Thymus (tissue), 11 donors: ENCODE measurements around the gene FCHO2. TPM values are rescaled to one million over a fixed set of nuclear protein-coding genes. Genes with fewer than 3 reads are reported as not detected.
"Not testable (repeated sequence)": the region's sequence is repeated elsewhere in the genome, so short reads cannot be mapped to it uniquely, and the experiment has no call there.

ENCODE experiments used
- DNase-seq, 9 donors: peaks; one replicate each; pipeline ENCODE4 v3.0.0-alpha.2; 2013; ENCODE audit warnings: low spot score in 9 of 9, low read depth in 6 of 9, missing footprints in 1 of 9
- H3K27ac ChIP-seq, 2 donors: one replicate each; pipeline ENCODE4 v1.5.1; 2013; ENCODE audit warnings: control low read depth in 1 of 2, low read depth in 1 of 2, low read length in 1 of 2, mild to moderate bottlenecking in 1 of 2, moderate library complexity in 1 of 2
- H3K27me3 ChIP-seq, 2 donors: one replicate each; pipeline ENCODE4 v1.5.1; 2013; ENCODE audit warnings: low read length in 1 of 2; ENCODE audit not compliant: control insufficient read depth in 2 of 2, insufficient read depth in 1 of 2
- H3K36me3 ChIP-seq, 2 donors: one replicate each; pipeline ENCODE4 v1.5.1; 2013; ENCODE audit warnings: low read length in 1 of 2, mild to moderate bottlenecking in 1 of 2, moderate library complexity in 1 of 2; ENCODE audit not compliant: control insufficient read depth in 2 of 2, insufficient read depth in 2 of 2
- H3K4me1 ChIP-seq, 2 donors: one replicate each; pipeline ENCODE4 v1.5.1; 2013; ENCODE audit warnings: low read length in 2 of 2; ENCODE audit not compliant: control insufficient read depth in 2 of 2, insufficient read depth in 2 of 2
- H3K4me3 ChIP-seq, 2 donors: one replicate each; pipeline ENCODE4 v1.5.1; 2013; ENCODE audit warnings: low read length in 2 of 2, control low read depth in 1 of 2, mild to moderate bottlenecking in 1 of 2
- H3K9me3 ChIP-seq, 2 donors: one replicate each; pipeline ENCODE4 v1.5.1; 2013; ENCODE audit warnings: low read length in 1 of 2, mild to moderate bottlenecking in 1 of 2; ENCODE audit not compliant: control insufficient read depth in 2 of 2, insufficient read depth in 1 of 2
- WGBS: extraction: QIAGEN DNeasy Blood & Tissue Kit; methylation state at CpG from one replicate; pipeline ENCODE4 v1.1.7; 2013; 5-methylcytosine and 5-hydroxymethylcytosine counted together
- polyA plus RNA-seq: library from polyadenylated mRNA; stranded (reverse); fragments of 200-250 nt; gene quantifications from one replicate; pipeline ENCODE4 v1.2.3, GENCODE V29; 2013
- total RNA-seq: library from RNA; stranded (reverse); fragments of 120-200 nt; gene quantifications from one replicate; pipeline ENCODE4 v1.2.4, GENCODE V29; 2013
- donor health status: healthy.

FCHO2 gene
- total and polyA plus RNA-seq, 2 donors = 7.7 to 17.8 TPM

DNA sequence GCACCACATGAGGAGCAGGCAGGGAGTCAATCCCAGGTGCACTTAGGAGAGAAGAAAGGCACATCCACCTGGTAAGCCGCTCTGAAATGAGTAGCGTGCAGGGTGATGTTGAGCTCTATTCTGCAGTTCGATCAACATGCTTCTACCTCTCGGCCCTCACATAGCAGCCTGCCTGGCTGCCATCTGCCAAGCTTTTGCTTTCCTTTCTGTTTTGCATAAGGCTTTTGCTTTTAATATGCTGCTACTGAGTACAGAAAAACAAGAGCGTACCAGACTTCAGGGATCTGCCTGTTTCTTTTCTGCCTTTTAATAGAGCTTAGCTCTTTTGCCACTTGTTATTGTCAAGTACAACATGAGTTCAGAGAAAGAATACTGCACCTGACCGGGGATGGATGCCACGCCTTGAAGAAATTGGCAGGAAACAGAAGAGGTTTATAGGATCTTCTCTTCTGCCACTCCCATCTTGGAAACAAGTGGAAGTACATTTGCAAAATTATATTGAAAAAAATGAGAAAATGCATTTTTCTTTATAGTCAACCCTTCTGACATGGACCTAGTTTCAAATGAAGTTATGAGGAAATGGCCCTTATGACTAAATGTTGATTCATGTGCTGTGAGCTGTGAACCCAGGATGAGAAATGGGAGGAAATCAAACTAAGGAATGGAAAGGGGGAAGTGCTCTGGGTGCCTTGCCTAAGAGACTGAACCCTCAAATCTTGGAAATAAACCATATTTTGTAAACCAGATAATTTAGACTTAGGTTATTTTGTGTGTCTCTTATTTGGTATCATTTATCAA, 4.0 kb upstream of the FCHO2 start:
- DNase-seq = no peak
- Histone ChIP-seq H3K27me3 (peaks cover 24 to 38% of the 10 kb centered on the region in 2 donors), H3K4me3 (no peak overlapping the region), H3K36me3 (no peaks in the 10 kb centered on the region), H3K9me3 (no peaks in the 10 kb centered on the region), H3K4me1 (peaks cover 7 to 10% of the 10 kb centered on the region in 2 donors), H3K27ac (no peak overlapping the region)
- 95% methylated on average over 7 of the region's 7 CpGs for WGBS

DNA sequence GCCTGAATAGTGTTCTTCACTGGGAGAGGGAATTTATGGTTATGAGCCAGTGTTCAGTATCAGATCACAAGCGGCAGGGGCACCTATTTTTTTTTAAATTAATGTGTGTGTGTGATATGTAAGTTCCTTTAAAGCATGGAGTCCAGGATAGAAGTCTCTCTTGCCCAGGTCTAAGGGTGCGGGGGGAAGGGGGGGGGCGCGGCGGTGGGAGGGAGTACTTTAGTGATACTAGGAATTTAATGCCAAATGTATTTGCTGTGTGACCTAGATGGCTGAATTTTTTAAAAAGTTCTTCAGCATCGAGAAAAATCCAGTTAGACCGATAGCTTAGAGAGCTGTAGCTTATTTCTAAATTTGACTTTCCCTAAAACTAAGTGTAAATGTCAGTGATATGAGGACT, 1.5 kb upstream of the FCHO2 start:
- Histone ChIP-seq H3K4me1 (peaks cover 7 to 10% of the 10 kb centered on the region in 2 donors), H3K27me3 (peaks cover 32 to 59% of the 10 kb centered on the region in 2 donors), H3K9me3 (no peaks in the 10 kb centered on the region), H3K27ac (peak overlapping the region in 1 of 2 donors; percentile 27), H3K4me3 (no peak overlapping the region), H3K36me3 (no peaks in the 10 kb centered on the region)
- WGBS = 96% methylated on average over 7 of the region's 7 CpGs
- no peak for DNase-seq

DNA sequence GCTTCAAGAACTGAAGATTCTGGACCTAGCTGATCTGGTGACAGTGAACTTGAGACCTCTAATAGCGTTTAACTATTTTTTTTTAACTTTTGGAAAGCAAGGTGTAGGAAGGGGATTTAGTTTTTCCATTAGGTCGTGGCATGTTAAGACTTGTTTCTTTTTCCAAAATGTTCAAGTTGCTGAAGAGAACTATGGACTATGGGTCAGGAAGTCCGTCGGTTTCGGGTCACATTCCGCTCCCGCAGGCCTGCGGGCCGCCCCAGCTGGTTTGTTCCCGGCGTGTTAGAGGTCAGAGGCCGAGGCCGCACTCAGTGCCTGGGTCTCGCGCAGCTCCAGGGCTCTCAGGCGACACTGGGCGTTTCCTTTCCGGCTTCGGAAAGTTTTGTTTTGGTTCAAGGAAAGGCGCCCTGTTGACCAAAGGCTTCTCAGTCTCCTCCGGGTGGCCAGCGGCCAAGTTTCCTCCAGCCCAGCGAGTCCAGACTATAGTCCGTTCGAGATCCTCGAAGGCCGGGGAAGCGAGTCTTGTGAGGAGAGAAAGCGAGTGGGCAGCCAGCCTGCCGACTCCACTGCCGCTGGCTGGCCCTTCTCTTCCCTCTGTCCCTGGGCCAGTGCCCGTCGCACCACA, 586 bp upstream of the FCHO2 start:
- peak in 2 of 9 donors; percentile 1 for DNase-seq
- Histone ChIP-seq H3K9me3 (no peaks in the 10 kb centered on the region), H3K36me3 (no peaks in the 10 kb centered on the region), H3K4me1 (peaks cover 7 to 10% of the 10 kb centered on the region in 2 donors), H3K27me3 (peaks cover 32 to 62% of the 10 kb centered on the region in 2 donors), H3K4me3 (peak overlapping the region; percentile 64 to 66), H3K27ac (peak overlapping the region; percentile 75 to 90)
- WGBS = 6% methylated on average over 33 of the region's 33 CpGs

DNA sequence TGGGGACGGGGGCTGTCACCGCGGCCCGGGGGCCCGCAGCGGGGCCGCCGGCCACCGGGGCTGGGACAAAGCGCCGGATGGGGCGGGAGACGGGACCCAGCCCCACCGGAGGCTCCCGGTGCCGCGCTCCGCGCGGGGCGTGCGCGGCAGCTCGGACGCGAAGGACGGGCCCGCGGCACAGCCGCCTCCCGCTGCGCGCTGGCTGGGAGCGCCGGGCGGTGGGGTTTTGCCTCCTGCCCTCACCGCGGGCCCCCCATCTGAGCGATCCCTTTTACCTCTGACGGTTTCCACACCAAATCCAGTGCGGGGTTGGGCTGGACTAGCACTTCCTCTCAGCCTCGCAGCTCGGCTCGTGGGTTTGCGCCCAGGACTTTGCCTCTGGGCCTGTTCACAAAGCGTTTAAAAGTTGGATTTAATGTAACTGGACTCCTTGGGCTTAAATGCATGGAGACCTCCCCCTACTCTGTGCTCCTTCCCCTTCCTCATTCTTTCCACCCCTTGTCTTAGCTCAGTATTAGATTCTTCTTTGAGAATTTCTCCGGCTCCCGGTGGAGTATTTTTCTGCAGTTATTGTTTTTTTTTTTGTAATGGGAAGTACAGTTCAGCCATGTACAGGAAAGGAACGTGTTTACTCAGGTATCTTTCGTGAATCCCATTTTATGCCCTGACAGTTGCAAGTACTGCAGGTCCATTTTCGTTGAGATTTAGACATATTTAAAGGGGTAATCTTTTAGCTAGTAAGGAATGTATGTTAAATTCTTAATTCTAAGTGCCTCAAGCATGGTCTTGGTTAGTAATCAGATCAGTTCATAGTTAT, 691 bp downstream of the FCHO2 start:
- peaks cover 7 to 10% of the 10 kb centered on the region in 2 donors for H3K4me1 ChIP-seq
- H3K9me3 ChIP-seq = no peaks in the 10 kb centered on the region
- H3K27ac ChIP-seq = peak overlapping the region; percentile 27 to 82
- DNase-seq = peak in 5 of 9 donors; percentile 7 to 43 (median 24)
- 1% methylated on average over 51 of the region's 51 CpGs for WGBS
- H3K36me3 ChIP-seq = no peaks in the 10 kb centered on the region
- peaks cover 32 to 61% of the 10 kb centered on the region in 2 donors for H3K27me3 ChIP-seq
- H3K4me3 ChIP-seq = peak overlapping the region; percentile 64 to 66

DNA sequence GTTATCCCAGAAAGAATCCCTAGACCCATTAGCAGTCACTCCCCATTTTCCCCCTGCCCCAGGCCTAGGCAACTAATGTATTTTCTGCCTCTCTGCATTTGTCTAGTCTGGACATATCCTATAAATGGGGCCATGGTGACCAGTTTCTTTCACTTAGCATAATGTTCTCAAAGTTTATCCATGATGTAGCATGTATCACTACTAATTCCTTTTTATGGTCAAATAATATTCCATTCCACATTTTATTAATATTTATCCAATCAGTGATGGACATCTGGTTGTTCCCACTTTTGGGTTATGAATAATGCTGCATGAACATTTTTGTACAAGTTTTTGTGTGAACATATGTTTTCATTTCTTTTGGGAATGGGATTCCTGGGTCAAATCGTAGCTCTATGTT, 1.5 kb downstream of the FCHO2 start:
- H3K4me1 ChIP-seq = peaks cover 7 to 10% of the 10 kb centered on the region in 2 donors
- H3K36me3 ChIP-seq = no peaks in the 10 kb centered on the region
- no peaks in the 10 kb centered on the region for H3K9me3 ChIP-seq
- H3K27ac ChIP-seq = no peak overlapping the region
- 95% methylated on average over 1 of the region's 1 CpG for WGBS
- no peak for DNase-seq
- peaks cover 32 to 59% of the 10 kb centered on the region in 2 donors for H3K27me3 ChIP-seq
- no peak overlapping the region for H3K4me3 ChIP-seq

DNA sequence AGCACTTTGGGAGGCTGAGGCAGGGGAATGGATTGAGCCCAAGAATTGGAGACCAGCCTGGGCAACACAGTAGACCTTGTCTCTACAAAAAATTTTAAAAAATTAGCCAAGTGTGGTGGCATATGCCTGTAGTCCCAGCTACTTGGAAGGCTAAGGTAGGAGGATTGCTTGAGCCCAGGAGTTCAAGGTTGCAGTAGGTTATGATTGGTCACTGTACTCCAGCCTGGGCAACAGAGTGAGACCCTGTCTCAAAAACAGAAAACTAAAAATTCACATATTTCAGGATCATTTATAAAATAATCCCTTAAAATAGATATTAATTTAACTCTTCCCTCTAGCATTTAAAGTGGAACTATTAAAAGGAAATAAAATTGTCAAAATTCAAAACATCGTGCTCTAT, 3.4 kb downstream of the FCHO2 start:
- Histone ChIP-seq H3K4me3 (no peak overlapping the region), H3K4me1 (peaks cover 7 to 10% of the 10 kb centered on the region in 2 donors), H3K9me3 (no peaks in the 10 kb centered on the region), H3K27me3 (peaks cover 29 to 50% of the 10 kb centered on the region in 2 donors), H3K36me3 (no peaks in the 10 kb centered on the region), H3K27ac (no peak overlapping the region)
- DNase-seq = no peak
- WGBS = 99% methylated on average over 1 of the region's 1 CpG

DNA sequence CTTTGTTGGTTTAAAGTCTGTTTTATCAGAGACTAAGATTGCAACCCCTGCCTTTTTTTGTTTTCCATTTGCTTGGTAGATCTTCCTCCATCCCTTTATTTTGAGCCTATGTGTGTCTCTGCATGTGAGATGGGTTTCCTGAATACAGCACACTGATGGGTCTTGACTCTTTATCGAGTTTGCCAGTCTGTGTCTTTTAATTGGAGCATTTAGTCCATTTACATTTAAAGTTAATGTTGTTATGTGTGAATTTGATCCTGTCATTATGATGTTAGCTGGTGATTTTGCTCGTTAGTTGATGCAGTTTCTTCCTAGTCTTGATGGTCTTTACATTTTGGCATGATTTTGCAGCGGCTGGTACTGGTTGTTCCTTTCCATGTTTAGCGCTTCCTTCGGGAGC, 18.6 kb downstream of the FCHO2 start:
- DNase-seq, H3K27me3 ChIP-seq, H3K36me3 ChIP-seq, H3K9me3 ChIP-seq, H3K27ac ChIP-seq, H3K4me1 ChIP-seq, H3K4me3 ChIP-seq: not testable (repeated sequence)
- 99% methylated on average over 4 of the region's 5 CpGs for WGBS

DNA sequence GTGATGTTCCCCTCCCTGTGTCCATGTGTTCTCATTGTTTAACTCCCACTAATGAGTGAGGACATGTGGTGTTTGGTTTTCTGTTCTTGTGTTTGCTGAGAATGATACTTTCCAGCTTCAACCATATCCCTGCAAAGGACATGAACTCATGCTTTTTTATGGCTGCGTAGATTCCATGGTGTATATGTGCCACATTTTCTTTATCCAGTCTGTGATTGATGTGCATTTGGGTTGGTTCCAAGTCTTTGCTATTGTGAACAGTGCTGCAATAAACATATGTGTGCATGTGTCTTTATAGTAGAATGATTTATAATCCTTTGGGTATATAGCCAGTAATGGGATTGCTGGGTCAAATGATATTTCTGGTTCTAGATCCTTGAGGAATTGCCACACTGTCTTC, 21.0 kb downstream of the FCHO2 start:
- not testable (repeated sequence) for H3K27me3 ChIP-seq, H3K36me3 ChIP-seq, H3K27ac ChIP-seq, DNase-seq, H3K4me3 ChIP-seq, H3K9me3 ChIP-seq, H3K4me1 ChIP-seq
- 98% methylated on average over 1 of the region's 1 CpG for WGBS

DNA sequence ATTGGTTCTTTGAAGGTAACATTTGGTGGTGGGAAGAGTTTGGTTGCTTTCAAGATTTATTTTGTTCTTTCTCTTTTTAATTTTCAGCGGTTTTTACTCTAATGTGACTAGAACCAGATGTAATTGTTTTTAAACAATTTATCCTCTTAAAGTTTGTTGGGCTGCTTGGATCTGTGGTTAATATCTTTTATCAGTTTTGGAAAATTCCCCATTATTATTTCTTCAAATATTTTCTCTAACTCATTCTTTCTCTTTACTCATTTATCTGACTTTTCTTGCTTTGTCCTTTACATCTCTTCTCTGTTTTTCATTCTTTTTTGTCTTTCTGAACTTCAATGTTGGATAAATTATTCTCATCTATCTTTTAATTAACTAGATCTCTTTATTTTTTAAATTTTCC, 29.9 kb downstream of the FCHO2 start:
- no peak for DNase-seq
- Histone ChIP-seq H3K27me3 (no peaks in the 10 kb centered on the region), H3K4me1 (no peaks in the 10 kb centered on the region), H3K4me3 (no peak overlapping the region), H3K27ac (no peak overlapping the region), H3K9me3 (no peaks in the 10 kb centered on the region), H3K36me3 (no peaks in the 10 kb centered on the region)
- 98% methylated on average over 1 of the region's 1 CpG for WGBS
